Adrenal gland (tissue), 12 donors: ENCODE measurements around the gene WSB1. TPM values are rescaled to one million over a fixed set of nuclear protein-coding genes. Genes with fewer than 3 reads are reported as not detected.

Experiments
- DNase-seq, 7 donors: peaks; one replicate each; pipeline ENCODE4 v3.0.0-alpha.2; 2019 to 2020
- H3K27ac ChIP-seq, 5 donors: fragments of 200-600 bp; sonication (generic) in 4 of 5; 1 replicate in 3 of 5; 2 replicates in 2 of 5; pipeline versions ENCODE4 v1.5.1 to v1.8.0; 2016 to 2020; ENCODE audit warnings: mild to moderate bottlenecking in 1 of 5
- H3K27me3 ChIP-seq: fragments of 200-600 bp; 2 replicates; pipeline ENCODE4 v1.8.0; 2021
- H3K36me3 ChIP-seq, 2 donors: fragments of 200-600 bp; replicated peaks in 1 of 2; 1 replicate in 1 of 2; 2 replicates in 1 of 2; pipeline versions ENCODE4 v1.5.1 to v1.8.0; 2018 to 2022
- H3K4me1 ChIP-seq, 2 donors: fragments of 200-600 bp; replicated peaks in 1 of 2; 1 replicate in 1 of 2; 2 replicates in 1 of 2; pipeline versions ENCODE4 v1.5.1 to v1.8.0; 2018 to 2021
- H3K4me3 ChIP-seq, 4 donors: fragments of 200-600 bp; sonication (generic) in 3 of 4; one replicate each; pipeline ENCODE4 v1.5.1; 2016 to 2018
- H3K9me3 ChIP-seq, 3 donors: fragments of 200-600 bp; sonication (generic) in 1 of 3; replicated peaks in 1 of 3; 1 replicate in 2 of 3; 2 replicates in 1 of 3; pipeline versions ENCODE4 v1.5.1 to v1.8.0; 2016 to 2021
- POLR2A ChIP-seq, 2 donors: fragments of 450-650 bp; IDR thresholded peaks; one replicate each; pipeline ENCODE4 v1.6.1; 2017; ENCODE audit warnings: antibody characterized with exemption in 2 of 2, mild to moderate bottlenecking in 2 of 2, moderate library complexity in 1 of 2
- WGBS, 4 donors: extraction: QIAGEN DNeasy Blood & Tissue Kit in 2 of 4; methylation state at CpG; one replicate each; pipeline versions ENCODE4 v1.1.5 to v1.1.7; 2013 to 2017; 5-methylcytosine and 5-hydroxymethylcytosine counted together
- intact Hi-C, 2 donors: fragments of 100-400 bp; cut with DNase I; formaldehyde crosslinking; loops; one replicate each; pipeline versions ENCODE4 v1.14.1 to v1.15.0; 2022 to 2023
- polyA plus RNA-seq, 3 donors: library from polyadenylated mRNA; stranded (reverse); fragments of 200-250 nt in 2 of 3; fragments of 350-450 nt in 1 of 3; fragmentation: Illumina TruSeq in 1 of 3; extraction: RNeasy Lipid Tissue Mini Kit (QIAGEN cat#74804) in 1 of 3; gene quantifications; one replicate each; pipeline ENCODE4 v1.2.3, GENCODE V29; 2013 to 2014
- total RNA-seq, 9 donors: library from RNA; depleted of rRNA in 4 of 9; stranded (reverse); fragments of >200 nt in 4 of 9; fragments of 120-200 nt in 1 of 9; fragmentation: NEBNext Ultra II Directional in 1 of 9; extraction: Animal tissue kit (Norgen Biotek cat#: 25700) in 1 of 9; gene quantifications; one replicate each; pipeline versions ENCODE4 v1.1.0 to v1.2.4, GENCODE V29; 2013 to 2023
- TF ChIP-seq, protein P1 (sequence below), 6 experiments: fragments of 450-650 bp in 4 of 6; fragments of 200-600 bp in 2 of 6; sonication (generic) in 1 of 6; IDR thresholded peaks; 1 replicate in 5 of 6; 2 replicates in 1 of 6; pipeline versions ENCODE4 v1.5.1 to v1.8.0; 2016 to 2021; ENCODE audit warnings: antibody characterized with exemption in 6 of 6, mild to moderate bottlenecking in 2 of 6, moderate library complexity in 1 of 6
- donor health status: healthy with polysubstance abuse.
- donor health status: Bipolar disorder and iron deficiency.
- donor health status: DM: yes; HTN: yes; CAD: no.
- donor health status: DM: no; HTN: no; CAD: no.
- donor health status: DM: no; HTN: no; CAD: no.
- donor health status: DM: yes; HTN: yes; CAD: no.

Gene WSB1
- total and polyA plus RNA-seq, 12 donors = 27.5 to 170 (median 82.4) TPM

DNA sequence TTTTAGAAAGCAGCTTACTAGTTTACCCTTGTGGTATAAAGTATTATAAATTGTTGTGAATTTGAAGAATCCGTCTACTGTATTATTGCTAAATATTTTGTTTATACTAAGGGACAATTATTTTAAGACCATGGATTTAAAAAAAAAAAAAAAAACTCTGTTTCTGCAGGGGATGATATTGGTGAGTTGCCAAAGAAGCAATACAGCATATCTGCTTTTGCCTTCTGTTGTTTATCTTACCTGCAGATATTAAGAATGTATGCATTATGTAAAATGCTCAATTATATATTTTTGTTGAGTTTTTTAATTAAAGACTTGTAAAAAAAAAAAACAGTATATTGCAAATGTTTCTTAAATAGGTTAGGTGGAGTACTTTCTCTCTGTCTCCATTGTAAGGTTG, 19.4 kb downstream of the WSB1 start:
- H3K36me3 ChIP-seq = peaks cover 0 to 96% of the 10 kb centered on the region in 2 donors
- no peak for DNase-seq
- no peaks in the 10 kb centered on the region for H3K9me3 ChIP-seq
- no peaks in the 10 kb centered on the region for H3K27me3 ChIP-seq
- no peak overlapping the region for H3K4me3 ChIP-seq
- TF ChIP-seq, protein P1, sequence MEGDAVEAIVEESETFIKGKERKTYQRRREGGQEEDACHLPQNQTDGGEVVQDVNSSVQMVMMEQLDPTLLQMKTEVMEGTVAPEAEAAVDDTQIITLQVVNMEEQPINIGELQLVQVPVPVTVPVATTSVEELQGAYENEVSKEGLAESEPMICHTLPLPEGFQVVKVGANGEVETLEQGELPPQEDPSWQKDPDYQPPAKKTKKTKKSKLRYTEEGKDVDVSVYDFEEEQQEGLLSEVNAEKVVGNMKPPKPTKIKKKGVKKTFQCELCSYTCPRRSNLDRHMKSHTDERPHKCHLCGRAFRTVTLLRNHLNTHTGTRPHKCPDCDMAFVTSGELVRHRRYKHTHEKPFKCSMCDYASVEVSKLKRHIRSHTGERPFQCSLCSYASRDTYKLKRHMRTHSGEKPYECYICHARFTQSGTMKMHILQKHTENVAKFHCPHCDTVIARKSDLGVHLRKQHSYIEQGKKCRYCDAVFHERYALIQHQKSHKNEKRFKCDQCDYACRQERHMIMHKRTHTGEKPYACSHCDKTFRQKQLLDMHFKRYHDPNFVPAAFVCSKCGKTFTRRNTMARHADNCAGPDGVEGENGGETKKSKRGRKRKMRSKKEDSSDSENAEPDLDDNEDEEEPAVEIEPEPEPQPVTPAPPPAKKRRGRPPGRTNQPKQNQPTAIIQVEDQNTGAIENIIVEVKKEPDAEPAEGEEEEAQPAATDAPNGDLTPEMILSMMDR (IDR thresholded peaks at IDR 0.05) = no peak
- TF ChIP-seq POLR2A (IDR thresholded peaks at IDR 0.05) = no peak
- 65 to 75% (median 72%) methylated on average over 1 of the region's 1 CpG for WGBS, 4 donors
- intact Hi-C loops = no loop called here
- H3K27ac ChIP-seq = no peak overlapping the region
- peaks cover 0 to 8% of the 10 kb centered on the region in 2 donors for H3K4me1 ChIP-seq

DNA sequence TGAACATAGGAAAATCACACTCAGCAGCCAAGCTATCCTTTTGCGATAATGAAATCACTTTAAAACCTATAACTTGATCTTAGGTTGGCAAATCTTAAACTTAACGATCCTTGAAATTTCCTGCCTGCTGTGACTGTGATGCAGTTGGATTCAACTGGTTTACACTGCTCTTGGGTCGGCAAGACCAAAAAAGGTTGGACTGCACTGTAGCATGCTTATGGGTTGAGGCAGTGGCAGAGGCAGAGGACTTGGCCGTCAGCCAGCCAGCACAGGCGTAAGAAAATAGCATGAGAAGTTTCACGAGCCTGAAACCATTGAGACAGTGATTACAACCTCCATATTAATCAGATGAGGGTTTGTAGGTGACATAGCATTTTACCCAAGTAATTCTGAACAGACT, 21.4 kb downstream of the WSB1 start:
- intact Hi-C loops = no loop called here
- peaks cover 0 to 85% of the 10 kb centered on the region in 2 donors for H3K36me3 ChIP-seq

DNA sequence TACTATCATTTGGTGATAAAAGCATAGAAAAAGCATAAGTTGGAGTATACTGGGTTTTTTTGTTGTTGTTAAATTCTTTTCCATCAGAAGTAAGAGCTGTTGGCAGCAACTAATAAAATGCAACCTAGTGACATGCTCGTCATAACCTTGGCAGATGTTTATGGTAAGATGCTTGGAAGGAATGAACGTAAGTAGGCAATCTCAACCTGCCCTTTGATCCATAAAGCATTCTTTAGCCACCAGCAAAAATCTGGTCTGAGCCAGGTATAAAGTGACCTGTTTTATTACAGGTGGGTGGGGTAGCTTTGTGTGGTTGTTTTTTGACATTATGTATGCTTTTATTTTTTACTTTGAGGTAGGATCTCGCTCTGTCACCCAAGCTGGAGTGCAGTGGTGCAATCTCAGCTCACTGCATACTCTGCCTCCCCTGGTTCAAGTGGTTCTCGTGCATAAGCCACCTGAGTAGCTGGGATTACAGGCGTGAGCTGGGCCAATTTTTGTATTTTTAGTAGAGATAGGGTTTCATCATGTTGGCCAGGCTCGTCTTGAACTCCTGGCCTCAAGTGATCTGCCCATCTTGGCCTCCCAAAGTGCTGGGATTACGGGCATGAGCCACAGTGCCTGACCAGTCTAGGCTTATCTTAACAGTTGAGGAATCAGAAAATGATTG, 22.0 kb downstream of the WSB1 start:
- Histone ChIP-seq H3K27ac (peak overlapping the region in 2 of 5 donors; percentile 10 to 55), H3K27me3 (no peaks in the 10 kb centered on the region), H3K4me3 (no peak overlapping the region), H3K9me3 (no peaks in the 10 kb centered on the region), H3K36me3 (peaks cover 0 to 79% of the 10 kb centered on the region in 2 donors), H3K4me1 (peaks cover 7 to 18% of the 10 kb centered on the region in 2 donors)
- intact Hi-C loops = no loop called here
- TF ChIP-seq, protein P1 (IDR thresholded peaks at IDR 0.05) = no peak
- TF ChIP-seq POLR2A (IDR thresholded peaks at IDR 0.05) = no peak
- peak in 1 of 7 donors; percentile 16 for DNase-seq
- 87 to 93% (median 90%) methylated on average over 7 of the region's 7 CpGs for WGBS, 4 donors

More for the DNA sequence above, 21.4 kb downstream of the WSB1 start:
- TF ChIP-seq POLR2A (IDR thresholded peaks at IDR 0.05) = no peak
- TF ChIP-seq, protein P1 (IDR thresholded peaks at IDR 0.05) = no peak
- no peak overlapping the region for H3K4me3 ChIP-seq
- H3K27me3 ChIP-seq = no peaks in the 10 kb centered on the region
- H3K27ac ChIP-seq = peak overlapping the region in 2 of 5 donors; percentile 10 to 55
- H3K9me3 ChIP-seq = no peaks in the 10 kb centered on the region
- peaks cover 7 to 18% of the 10 kb centered on the region in 2 donors for H3K4me1 ChIP-seq
- DNase-seq = peak; percentile 39 to 84 (median 66)
- 42 to 51% (median 46%) methylated on average over 6 of the region's 6 CpGs for WGBS, 4 donors

DNA sequence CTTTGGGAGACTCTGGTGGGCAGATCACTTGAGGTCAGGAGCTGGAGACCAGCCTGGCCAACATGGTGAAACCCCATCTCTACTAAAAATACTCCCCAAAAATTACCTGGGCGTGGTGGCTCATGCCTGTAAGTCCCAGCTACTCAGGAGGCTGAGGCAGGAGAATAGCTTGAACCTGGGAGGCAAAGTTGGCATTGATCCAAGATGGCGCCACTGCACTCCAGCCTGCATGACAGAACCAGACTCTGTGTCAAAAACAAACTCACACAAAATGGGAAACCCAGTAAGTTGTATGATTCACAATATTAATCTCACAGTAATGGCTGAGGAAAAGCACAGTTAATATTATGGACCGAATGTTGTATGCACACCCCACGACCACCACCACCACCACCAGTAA, 24.3 kb downstream of the WSB1 start:
- Histone ChIP-seq H3K27ac (no peak overlapping the region), H3K27me3 (no peaks in the 10 kb centered on the region), H3K4me3 (no peak overlapping the region), H3K36me3 (peaks cover 0 to 56% of the 10 kb centered on the region in 2 donors), H3K4me1 (peaks cover 7 to 22% of the 10 kb centered on the region in 2 donors), H3K9me3 (no peaks in the 10 kb centered on the region)
- TF ChIP-seq, protein P1 (IDR thresholded peaks at IDR 0.05) = no peak
- TF ChIP-seq POLR2A (IDR thresholded peaks at IDR 0.05) = no peak
- intact Hi-C loops = no loop called here
- WGBS, 4 donors = 82 to 92% (median 85%) methylated on average over 4 of the region's 4 CpGs
- DNase-seq = peak in 2 of 7 donors; percentile 20 to 38
